GM03348 (cell line): Measurements from ENCODE around the gene CDH20.
"Not testable (repeated sequence)": the region's sequence is repeated elsewhere in the genome, so short reads cannot be mapped to it uniquely, and the experiment has no call there.

ENCODE experiments used
- DNase-seq: peaks from one replicate; pipeline ENCODE4 v3.0.0; 2012; ENCODE audit warnings: low spot score

The CDH20 gene

GRCh38 chr18:61348230-61348629 is 15.0 kb downstream of the CDH20 start:
- no peak for DNase-seq

- DNase-seq, result no peak
These were observed 17.3 kb downstream of the CDH20 start for GRCh38 chr18:61350578-61350977.

GRCh38 chr18:61352059-61352458 is 18.8 kb downstream of the CDH20 start:
- DNase-seq, result no peak

GRCh38 chr18:61352611-61353010 is 19.4 kb downstream of the CDH20 start:
- DNase-seq, result no peak

GRCh38 chr18:61360404-61361383 is 27.5 kb downstream of the CDH20 start:
- no peak for DNase-seq

- DNase-seq, result no peak
These were observed 29.3 kb downstream of the CDH20 start for GRCh38 chr18:61362511-61362910.

- no peak for DNase-seq
These were observed 31.7 kb downstream of the CDH20 start for GRCh38 chr18:61364953-61365352.

- no peak for DNase-seq
These were observed 34.8 kb downstream of the CDH20 start for GRCh38 chr18:61368001-61368400.

- not testable (repeated sequence) for DNase-seq
These were observed 36.4 kb downstream of the CDH20 start for GRCh38 chr18:61369671-61370070.

GRCh38 chr18:61371111-61371510 is 37.9 kb downstream of the CDH20 start:
- DNase-seq, result no peak

- DNase-seq, result no peak
These were observed 46.6 kb downstream of the CDH20 start for GRCh38 chr18:61379827-61380226.

- DNase-seq, result peak; percentile 50
These were observed 54.8 kb downstream of the CDH20 start for GRCh38 chr18:61388010-61388409.

GRCh38 chr18:61394983-61395382 is 61.8 kb downstream of the CDH20 start:
- no peak for DNase-seq

GRCh38 chr18:61397222-61397621 is 64.0 kb downstream of the CDH20 start:
- DNase-seq, result no peak

- DNase-seq, result peak; percentile 41
These were observed 65.9 kb downstream of the CDH20 start for GRCh38 chr18:61398961-61399705.

GRCh38 chr18:61400016-61400635 is 66.9 kb downstream of the CDH20 start:
- no peak for DNase-seq

GRCh38 chr18:61400716-61401115 is 67.5 kb downstream of the CDH20 start:
- peak; percentile 50 for DNase-seq

GRCh38 chr18:61402726-61403125 is 69.5 kb downstream of the CDH20 start:
- no peak for DNase-seq

- DNase-seq, result no peak
These were observed 80.2 kb downstream of the CDH20 start for GRCh38 chr18:61413396-61413795.

GRCh38 chr18:61414086-61414485 is 80.9 kb downstream of the CDH20 start:
- DNase-seq, result no peak

GRCh38 chr18:61419763-61420162 is 86.5 kb downstream of the CDH20 start:
- DNase-seq, result no peak

GRCh38 chr18:61420218-61420885 is 87.1 kb downstream of the CDH20 start:
- no peak for DNase-seq
